ENCODE results near the gene SAP30BP.
"Not testable (repeated sequence)": the region's sequence is repeated elsewhere in the genome, so short reads cannot be mapped to it uniquely, and the experiment has no call there.

The SAP30BP gene

GRCh38 chr17:75636381-75637142, 30.6 kb upstream of the SAP30BP start:
- Histone ChIP-seq H3K4me3 (ENCODE audit: insufficient read depth, low read length, poor library complexity, severe bottlenecking) (no peak overlapping the region), H3K9me3 (ENCODE audit: insufficient read depth, low read length) (no peaks in the 10 kb centered on the region), H3K79me2 (ENCODE audit: insufficient read depth, low read length) (no peaks in the 10 kb centered on the region), H3K4me2 (ENCODE audit: low read depth, low read length, poor library complexity, severe bottlenecking) (no peak overlapping the region), H3F3A (ENCODE audit: insufficient read depth) (no peaks in the 10 kb centered on the region), H2AFZ (ENCODE audit: low read depth, low read length, severe bottlenecking) (no peak overlapping the region), H3K27ac (ENCODE audit: low read depth, low read length) (no peak overlapping the region), H3K27me3 (ENCODE audit: low read length) (no peaks in the 10 kb centered on the region), H3K36me3 (ENCODE audit: low read length) (no peaks in the 10 kb centered on the region), H4K20me1 (ENCODE audit: low read depth, low read length) (no peaks in the 10 kb centered on the region), H3K9me2 (replicated peaks; ENCODE audit: insufficient read depth, low read length) (no peaks in the 10 kb centered on the region), H3K9ac (ENCODE audit: low read length) (no peak overlapping the region)
- TF ChIP-seq EZH2phosphoT487 (conservative IDR thresholded peaks at IDR 0.05; ENCODE audit: low read length) (no peak), CTCF (IDR thresholded peaks at IDR 0.05; ENCODE audit: insufficient read depth, low read length, poor library complexity, severe bottlenecking) (no peak)

GRCh38 chr17:75637143-75637538, 30.0 kb upstream of the SAP30BP start:
- Histone ChIP-seq H3K27ac (ENCODE audit: low read depth, low read length) (no peak overlapping the region), H3K79me2 (ENCODE audit: insufficient read depth, low read length) (no peaks in the 10 kb centered on the region), H3K4me3 (ENCODE audit: insufficient read depth, low read length, poor library complexity, severe bottlenecking) (no peak overlapping the region), H2AFZ (ENCODE audit: low read depth, low read length, severe bottlenecking) (no peak overlapping the region), H3F3A (ENCODE audit: insufficient read depth) (no peaks in the 10 kb centered on the region), H3K36me3 (ENCODE audit: low read length) (no peaks in the 10 kb centered on the region), H3K27me3 (ENCODE audit: low read length) (no peaks in the 10 kb centered on the region), H3K9ac (ENCODE audit: low read length) (no peak overlapping the region), H3K4me2 (ENCODE audit: low read depth, low read length, poor library complexity, severe bottlenecking) (no peak overlapping the region), H4K20me1 (ENCODE audit: low read depth, low read length) (no peaks in the 10 kb centered on the region), H3K9me3 (ENCODE audit: insufficient read depth, low read length) (no peaks in the 10 kb centered on the region), H3K9me2 (replicated peaks; ENCODE audit: insufficient read depth, low read length) (no peaks in the 10 kb centered on the region)
- TF ChIP-seq CTCF (IDR thresholded peaks at IDR 0.05; ENCODE audit: insufficient read depth, low read length, poor library complexity, severe bottlenecking) (no peak), EZH2phosphoT487 (conservative IDR thresholded peaks at IDR 0.05; ENCODE audit: low read length) (no peak)

- Histone ChIP-seq H3K9me3 (ENCODE audit: insufficient read depth, low read length) (no peaks in the 10 kb centered on the region), H3K4me2 (ENCODE audit: low read depth, low read length, poor library complexity, severe bottlenecking) (no peak overlapping the region), H4K20me1 (ENCODE audit: low read depth, low read length) (no peaks in the 10 kb centered on the region), H3K9ac (ENCODE audit: low read length) (no peak overlapping the region), H3F3A (ENCODE audit: insufficient read depth) (no peaks in the 10 kb centered on the region), H3K36me3 (ENCODE audit: low read length) (no peaks in the 10 kb centered on the region), H3K27ac (ENCODE audit: low read depth, low read length) (no peak overlapping the region), H3K79me2 (ENCODE audit: insufficient read depth, low read length) (no peaks in the 10 kb centered on the region), H3K9me2 (replicated peaks; ENCODE audit: insufficient read depth, low read length) (no peaks in the 10 kb centered on the region), H3K27me3 (ENCODE audit: low read length) (no peaks in the 10 kb centered on the region), H2AFZ (ENCODE audit: low read depth, low read length, severe bottlenecking) (no peak overlapping the region), H3K4me3 (ENCODE audit: insufficient read depth, low read length, poor library complexity, severe bottlenecking) (no peak overlapping the region)
- TF ChIP-seq EZH2phosphoT487 (conservative IDR thresholded peaks at IDR 0.05; ENCODE audit: low read length) (no peak), CTCF (IDR thresholded peaks at IDR 0.05; ENCODE audit: insufficient read depth, low read length, poor library complexity, severe bottlenecking) (no peak)
These were observed 29.6 kb upstream of the SAP30BP start for GRCh38 chr17:75637551-75637950.

DNA sequence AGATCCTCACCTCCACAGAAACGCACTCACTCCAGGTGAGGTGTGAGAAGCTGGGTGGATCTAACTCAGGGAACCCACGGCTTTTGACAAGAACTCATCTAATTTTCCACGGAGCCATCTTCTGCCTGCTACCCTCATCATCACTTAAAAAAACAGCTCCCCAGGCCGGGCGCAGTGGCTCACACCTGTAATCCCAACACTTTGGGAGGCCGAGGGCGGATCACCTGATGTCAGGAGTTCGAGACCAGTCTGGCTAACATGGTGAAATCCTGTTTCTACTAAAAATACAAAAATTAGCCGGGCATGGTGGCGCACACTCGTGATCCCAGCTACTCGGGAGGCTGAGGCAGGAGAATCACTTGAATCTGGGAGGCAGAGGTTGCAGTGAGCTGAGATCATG, 29.1 kb upstream of the SAP30BP start:
- not testable (repeated sequence) for H3K9me2 ChIP-seq (replicated peaks; ENCODE audit: insufficient read depth, low read length); H3K27me3 ChIP-seq (ENCODE audit: low read length); H3F3A ChIP-seq (ENCODE audit: insufficient read depth); H3K36me3 ChIP-seq (ENCODE audit: low read length); H3K9me3 ChIP-seq (ENCODE audit: insufficient read depth, low read length); H3K9ac ChIP-seq (ENCODE audit: low read length); H3K27ac ChIP-seq (ENCODE audit: low read depth, low read length); H3K4me3 ChIP-seq (ENCODE audit: insufficient read depth, low read length, poor library complexity, severe bottlenecking); H3K79me2 ChIP-seq (ENCODE audit: insufficient read depth, low read length); H4K20me1 ChIP-seq (ENCODE audit: low read depth, low read length); H2AFZ ChIP-seq (ENCODE audit: low read depth, low read length, severe bottlenecking); H3K4me2 ChIP-seq (ENCODE audit: low read depth, low read length, poor library complexity, severe bottlenecking)

Data from SU-DHL-6 (cell line).